HAP-1 (cell line): Measurements from ENCODE around the gene MRS2.
"Not testable (repeated sequence)": the region's sequence is repeated elsewhere in the genome, so short reads cannot be mapped to it uniquely, and the experiment has no call there.

Experiments
- DNase-seq, 2 experiments: peaks; one replicate each; pipeline ENCODE4 v3.0.0-alpha.2; 2016 to 2020; ENCODE audit warnings: low spot score in 2 of 2
- H3K27me3 ChIP-seq: fragments of 250-450 bp; sonication (Bioruptor Pico); 2 replicates; pipeline ENCODE4 v1.5.1; 2020; ENCODE audit warnings: low read depth, mild to moderate bottlenecking, moderate library complexity
- H3K36me3 ChIP-seq: fragments of 250-450 bp; sonication (Bioruptor Pico); replicated peaks from 2 replicates; pipeline ENCODE4 v1.5.1; 2020; ENCODE audit warnings: mild to moderate bottlenecking
- H3K4me1 ChIP-seq: fragments of 250-450 bp; sonication (Bioruptor Pico); 2 replicates; pipeline ENCODE4 v1.5.1; 2020; ENCODE audit warnings: mild to moderate bottlenecking
- H3K4me3 ChIP-seq: fragments of 250-450 bp; sonication (Bioruptor Pico); 2 replicates; pipeline ENCODE4 v1.5.1; 2020; ENCODE audit warnings: mild to moderate bottlenecking, moderate library complexity
- H3K9me3 ChIP-seq: fragments of 250-450 bp; sonication (Bioruptor Pico); 2 replicates; pipeline ENCODE4 v1.5.1; 2020; ENCODE audit warnings: mild to moderate bottlenecking, moderate library complexity
- in situ Hi-C: fragments of 300-500 bp; cut with MboI; formaldehyde crosslinking; loops from 3 replicates; pipeline ENCODE4 v1.14.3; 2020; ENCODE audit warnings: low sequenced_read_pairs, inconsistent platforms, mixed read lengths

MRS2 gene

GRCh38 chr6:24378473-24379097, 24.2 kb upstream of the MRS2 start:
- Histone ChIP-seq H3K27me3 (0 out of 2 replicates have a peak, but pooled peaks cover 3% of the 10 kb centered on the region), H3K4me3 (no peak overlapping the region), H3K36me3 (no peaks in the 10 kb centered on the region), H3K4me1 (no peaks in the 10 kb centered on the region), H3K9me3 (no peaks in the 10 kb centered on the region)
- in situ Hi-C loops: no loop called here
- DNase-seq: no peak

DNA sequence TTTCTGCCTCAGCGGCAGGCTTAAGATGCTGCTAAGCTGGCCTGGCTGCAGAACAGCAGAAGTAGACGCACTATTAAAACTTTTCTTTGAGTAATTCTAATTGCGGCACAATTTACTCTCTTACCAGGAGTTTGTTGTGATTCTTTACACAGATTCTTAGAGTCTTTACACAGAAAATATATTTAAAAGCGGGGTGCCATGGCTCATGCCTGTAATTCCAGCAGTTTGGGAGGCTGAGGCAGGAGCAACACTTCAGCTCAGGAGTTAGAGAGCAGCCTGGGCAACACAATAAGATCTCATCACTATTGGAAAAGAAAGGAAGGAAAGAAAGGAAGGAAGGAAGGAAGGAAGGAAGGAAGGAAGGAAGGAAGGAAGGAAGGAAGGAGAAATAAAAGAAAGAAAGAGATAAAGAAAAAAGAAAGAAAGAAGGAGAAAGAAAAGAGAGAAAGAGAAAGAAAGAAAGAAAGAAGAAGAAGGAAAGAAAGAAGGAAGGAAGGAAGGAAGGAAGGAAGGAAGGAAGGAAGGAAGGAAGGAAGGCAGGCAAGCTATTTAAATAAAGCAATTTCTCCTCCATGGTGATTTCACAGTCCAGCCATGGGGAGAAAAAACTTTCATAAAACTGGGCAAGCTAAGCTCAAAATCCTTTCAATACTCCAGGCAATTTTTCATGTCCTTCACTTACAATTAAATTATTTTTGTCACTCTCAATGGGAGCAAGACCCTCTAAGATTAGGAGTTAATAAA, 21.1 kb upstream of the MRS2 start:
- Histone ChIP-seq H3K9me3 (no peaks in the 10 kb centered on the region), H3K36me3 (no peaks in the 10 kb centered on the region), H3K27me3 (0 out of 2 replicates have a peak, but pooled peaks cover 3% of the 10 kb centered on the region), H3K4me3 (no peak overlapping the region), H3K4me1 (no peaks in the 10 kb centered on the region)
- no peak for DNase-seq
- in situ Hi-C loops: loop anchor here (10.0 kb wide), 1 partner anchor 97 kb away; no protein-coding TSS in a partner anchor

- H3K9me3 ChIP-seq: no peaks in the 10 kb centered on the region
- H3K36me3 ChIP-seq: no peaks in the 10 kb centered on the region
- no peak overlapping the region for H3K4me3 ChIP-seq
- H3K4me1 ChIP-seq: no peaks in the 10 kb centered on the region
- in situ Hi-C loops: loop anchor here (10.0 kb wide), 1 partner anchor 97 kb away; no protein-coding TSS in a partner anchor
- no peak for DNase-seq
- H3K27me3 ChIP-seq: 0 out of 2 replicates have a peak, but pooled peaks cover 3% of the 10 kb centered on the region
Observed at GRCh38 chr6:24382220-24382540, 20.6 kb upstream of the MRS2 start.

DNA sequence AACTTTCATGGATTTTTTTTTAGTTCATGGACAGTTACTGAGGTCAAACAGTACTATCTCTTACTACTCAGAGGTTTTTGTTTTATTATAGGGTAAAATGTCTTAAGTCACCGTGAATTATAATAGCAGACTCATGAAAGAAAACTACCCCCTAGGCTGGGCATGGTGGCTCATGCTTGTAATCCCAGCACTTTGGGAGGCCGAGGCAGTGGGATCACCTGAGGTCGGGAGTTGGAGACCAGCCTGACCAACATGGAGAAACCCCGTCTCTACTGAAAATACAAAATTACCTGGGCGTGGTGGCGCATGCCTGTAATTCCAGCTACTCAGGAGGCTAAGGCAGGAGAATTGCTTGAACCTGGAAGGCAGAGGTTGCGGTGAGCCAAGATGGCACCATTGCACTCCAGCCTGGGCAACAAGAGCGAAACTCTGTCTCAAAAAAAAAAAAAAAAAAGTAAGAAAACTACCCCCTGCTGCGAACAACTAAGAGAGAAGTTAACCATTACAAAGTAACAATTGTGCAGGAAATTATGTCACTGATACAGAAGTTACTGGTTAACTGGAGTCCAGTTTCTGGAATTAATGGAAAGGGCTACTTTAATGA, 19.7 kb upstream of the MRS2 start:
- not testable (repeated sequence) for H3K36me3 ChIP-seq, H3K9me3 ChIP-seq, DNase-seq, H3K4me3 ChIP-seq, H3K4me1 ChIP-seq, H3K27me3 ChIP-seq
- in situ Hi-C loops: loop anchor here (10.0 kb wide), 1 partner anchor 98 kb away; no protein-coding TSS in a partner anchor

GRCh38 chr6:24384369-24385130, 18.2 kb upstream of the MRS2 start:
- not testable (repeated sequence) for H3K4me1 ChIP-seq, H3K9me3 ChIP-seq, DNase-seq, H3K4me3 ChIP-seq, H3K27me3 ChIP-seq, H3K36me3 ChIP-seq
- in situ Hi-C loops: loop anchor here (10.0 kb wide), 1 partner anchor 100 kb away; no protein-coding TSS in a partner anchor

- Histone ChIP-seq H3K4me1 (no peaks in the 10 kb centered on the region), H3K36me3 (no peaks in the 10 kb centered on the region), H3K4me3 (no peak overlapping the region), H3K27me3 (0 out of 2 replicates have a peak, but pooled peaks cover 3% of the 10 kb centered on the region), H3K9me3 (no peaks in the 10 kb centered on the region)
- DNase-seq: no peak
- in situ Hi-C loops: loop anchor here (10.0 kb wide), 1 partner anchor 101 kb away; no protein-coding TSS in a partner anchor
Observed at GRCh38 chr6:24385536-24386269, 17.0 kb upstream of the MRS2 start.

- in situ Hi-C loops: loop anchor here (10.0 kb wide), 1 partner anchor 103 kb away; no protein-coding TSS in a partner anchor
- no peaks in the 10 kb centered on the region for H3K27me3 ChIP-seq
- H3K4me3 ChIP-seq: no peak overlapping the region
- no peaks in the 10 kb centered on the region for H3K36me3 ChIP-seq
- DNase-seq: no peak
- H3K4me1 ChIP-seq: no peaks in the 10 kb centered on the region
- no peaks in the 10 kb centered on the region for H3K9me3 ChIP-seq
Observed at GRCh38 chr6:24387818-24388217, 14.9 kb upstream of the MRS2 start.

GRCh38 chr6:24391208-24391607, 11.5 kb upstream of the MRS2 start:
- Histone ChIP-seq H3K4me3 (no peak overlapping the region), H3K9me3 (no peaks in the 10 kb centered on the region; the same call in 1 of the 2 replicates), H3K4me1 (no peaks in the 10 kb centered on the region), H3K36me3 (no peaks in the 10 kb centered on the region), H3K27me3 (no peaks in the 10 kb centered on the region)
- in situ Hi-C loops: no loop called here
- no peak for DNase-seq

DNA sequence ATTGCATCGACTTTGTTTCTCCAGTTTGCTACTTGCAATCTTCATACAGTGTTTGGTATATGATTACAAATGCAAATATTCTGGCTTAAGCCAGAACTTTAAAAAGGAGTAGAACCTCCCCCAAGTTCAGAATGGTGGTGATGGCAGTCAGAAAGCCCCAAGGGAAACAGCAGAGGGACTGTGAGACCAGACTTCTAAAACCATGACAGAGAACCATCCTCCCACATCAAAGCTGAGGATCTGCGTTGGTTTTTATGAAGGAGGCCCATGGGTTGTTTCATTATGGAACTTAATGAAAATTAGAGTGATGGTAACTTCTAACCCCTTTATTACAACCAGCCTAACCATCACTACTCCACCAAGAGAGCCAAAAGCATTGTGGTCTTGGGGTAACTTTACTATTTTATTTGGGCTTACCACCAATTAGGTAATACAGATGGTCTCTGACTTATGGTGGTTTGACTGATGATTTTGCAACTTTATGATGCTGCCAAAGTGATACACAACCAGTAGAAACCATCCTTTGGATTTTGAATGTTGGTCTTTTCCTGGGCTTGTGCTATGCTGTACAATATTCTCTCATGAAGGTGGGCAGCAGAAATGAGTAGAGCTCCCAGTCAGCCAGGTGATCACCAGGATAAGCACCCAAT, 10.9 kb upstream of the MRS2 start:
- no peaks in the 10 kb centered on the region for H3K27me3 ChIP-seq
- no peak overlapping the region for H3K4me3 ChIP-seq
- in situ Hi-C loops: no loop called here
- no peaks in the 10 kb centered on the region for H3K36me3 ChIP-seq
- H3K4me1 ChIP-seq: no peaks in the 10 kb centered on the region
- DNase-seq: no peak
- H3K9me3 ChIP-seq: no peaks in the 10 kb centered on the region; the same call in 1 of the 2 replicates

DNA sequence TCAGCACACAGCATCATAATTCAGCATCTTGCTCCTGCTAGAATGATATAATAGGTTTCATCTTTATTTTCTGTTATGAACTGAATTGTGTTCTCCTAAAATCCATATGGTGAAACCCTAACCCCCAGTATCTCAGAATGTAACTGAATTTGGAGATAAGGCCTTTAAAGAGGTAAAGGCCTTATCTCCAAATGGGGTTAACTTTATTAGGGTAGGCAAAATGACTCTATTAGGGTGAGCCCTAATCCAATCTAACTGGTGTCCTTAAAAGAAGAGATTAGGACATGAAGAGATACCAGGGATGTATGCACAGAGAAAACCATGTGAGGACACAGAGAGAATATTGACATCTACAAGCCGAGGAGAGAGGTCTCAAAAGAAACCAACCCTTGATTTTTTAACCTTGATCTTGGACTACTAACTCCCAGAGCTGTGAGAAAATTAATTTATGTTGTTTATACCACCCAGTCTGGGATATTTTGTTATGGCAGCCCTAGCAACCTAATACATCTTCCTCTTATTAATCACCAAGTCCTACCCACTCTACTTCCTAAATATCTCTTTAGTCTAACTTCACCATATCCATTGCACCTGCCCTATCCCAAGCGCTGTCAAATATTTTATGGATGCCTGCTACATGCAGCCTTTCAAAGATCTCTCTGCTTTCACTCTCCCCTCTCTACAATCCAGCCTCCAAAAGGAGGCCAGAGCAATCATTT, 8.5 kb upstream of the MRS2 start:
- in situ Hi-C loops: no loop called here
- no peaks in the 10 kb centered on the region for H3K27me3 ChIP-seq
- no peaks in the 10 kb centered on the region; the same call in 1 of the 2 replicates for H3K9me3 ChIP-seq
- no peak for DNase-seq
- H3K36me3 ChIP-seq: no peaks in the 10 kb centered on the region
- no peak overlapping the region for H3K4me3 ChIP-seq
- H3K4me1 ChIP-seq: no peaks in the 10 kb centered on the region

GRCh38 chr6:24394780-24395437, 7.8 kb upstream of the MRS2 start:
- Histone ChIP-seq H3K27me3 (no peaks in the 10 kb centered on the region), H3K36me3 (no peaks in the 10 kb centered on the region), H3K4me1 (no peaks in the 10 kb centered on the region), H3K4me3 (no peak overlapping the region), H3K9me3 (no peaks in the 10 kb centered on the region; the same call in 1 of the 2 replicates)
- in situ Hi-C loops: no loop called here
- DNase-seq: no peak

GRCh38 chr6:24396824-24397223, 5.9 kb upstream of the MRS2 start:
- no peak for DNase-seq
- Histone ChIP-seq H3K9me3 (no peaks in the 10 kb centered on the region; the same call in 1 of the 2 replicates), H3K4me1 (peaks cover 12% of the 10 kb centered on the region), H3K4me3 (no peak overlapping the region), H3K27me3 (no peaks in the 10 kb centered on the region), H3K36me3 (no peaks in the 10 kb centered on the region)
- in situ Hi-C loops: no loop called here
